ENCODE data around the gene FAM3A. TPM values are rescaled to one million over a fixed set of nuclear protein-coding genes. Genes with fewer than 3 reads are reported as not detected.
A peak's percentile ranks its signal among the peaks of the same experiment; 100 is the strongest.
"Not testable (repeated sequence)": the region's sequence is repeated elsewhere in the genome, so short reads cannot be mapped to it uniquely, and the experiment has no call there.

Gene FAM3A, protein sequence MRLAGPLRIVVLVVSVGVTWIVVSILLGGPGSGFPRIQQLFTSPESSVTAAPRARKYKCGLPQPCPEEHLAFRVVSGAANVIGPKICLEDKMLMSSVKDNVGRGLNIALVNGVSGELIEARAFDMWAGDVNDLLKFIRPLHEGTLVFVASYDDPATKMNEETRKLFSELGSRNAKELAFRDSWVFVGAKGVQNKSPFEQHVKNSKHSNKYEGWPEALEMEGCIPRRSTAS
- total RNA-seq (10 to 100 TPM; 28.4 to 29.4 TPM), polyA plus RNA-seq (29.6 TPM)

DNA sequence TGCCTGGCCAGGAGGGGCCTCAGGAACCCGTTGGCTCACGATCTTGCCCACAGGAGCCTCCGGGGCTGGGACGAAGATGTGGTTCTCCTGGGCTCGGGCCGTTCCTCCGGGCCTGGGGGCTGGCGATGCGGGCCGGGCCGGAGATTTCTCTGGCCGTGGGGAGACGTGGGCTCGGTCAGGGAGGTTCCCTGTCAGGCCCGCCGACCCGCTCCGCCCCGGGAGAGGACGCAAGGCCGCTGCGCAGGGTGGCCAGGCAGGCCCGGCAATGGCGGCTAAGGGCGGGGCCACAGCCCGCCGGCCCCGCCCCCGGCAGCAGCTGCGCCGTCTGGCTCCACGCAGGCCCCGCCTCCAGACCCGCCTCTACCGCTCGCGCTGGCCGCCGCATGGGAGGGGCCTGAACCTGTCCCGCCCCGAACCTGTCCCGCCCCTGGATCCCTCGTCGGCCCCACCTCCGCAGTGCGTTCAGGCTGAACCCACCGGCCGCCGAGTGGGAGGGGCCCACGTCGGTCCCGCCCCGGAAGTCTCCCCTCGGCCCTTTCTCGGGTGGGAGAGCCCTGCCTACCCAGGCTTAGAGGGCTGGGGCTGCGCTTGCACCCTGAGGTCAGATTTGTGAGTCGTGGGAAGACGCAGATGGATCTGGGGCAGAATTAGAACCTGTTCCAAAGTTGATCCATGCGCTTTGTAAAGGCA, at the start of gene FAM3A:
Gene FAM3A, minus strand, starts transcription at position 267 of the 690 bp plus-strand sequence. CDS start 460 bp downstream, outside the sequence.
- POLR2A ChIA-PET: interaction anchor here (0.6 to 2.6 kb wide), 6 partner anchors 10 to 588 kb away, joined by 3 to 16 read pairs (median 3); partner anchors contain the start of gene SLC10A3
- Histone ChIP-seq H3K4me3 (ENCODE audit: low read length) (peak within 1 kb of the TSS; percentile 67), H3K4me1 (ENCODE audit: insufficient read depth, low read length) (peaks cover 25% of the 10 kb centered on the region), H3K9me3 (ENCODE audit: low read length) (no peaks in the 10 kb centered on the region), H3K36me3 (ENCODE audit: insufficient read depth, low read length) (no peaks in the 10 kb centered on the region), H3K27ac (ENCODE audit: low read depth, low read length) (peak within 1 kb of the TSS; percentile 67), H3K27me3 (ENCODE audit: insufficient read depth, low read length, poor library complexity, severe bottlenecking) (no peaks in the 10 kb centered on the region)
- peak within 1 kb of the TSS; percentile 80 to 91 (median 86) for H3K4me3 Mint-ChIP-seq
- H3K27ac Mint-ChIP-seq: peak within 1 kb of the TSS; percentile 87 to 97 (median 92)
- peaks cover 0 to 3% of the 10 kb centered on the region in 2 donors for H3K27me3 Mint-ChIP-seq
- peak; percentile 88 to 95 (median 89) for DNase-seq
- no peaks in the 10 kb centered on the region for H3K9me3 Mint-ChIP-seq
- H3K36me3 Mint-ChIP-seq: peaks cover 0 to 3% (median 0%) of the 10 kb centered on the region in 3 donors
- CTCF ChIA-PET: interaction anchor here (1.2 to 1.4 kb wide), 3 partner anchors 11 to 117 kb away, joined by 3 to 4 read pairs (median 3); no protein-coding TSS in a partner anchor
- H3K4me1 Mint-ChIP-seq: peaks cover 19 to 32% (median 23%) of the 10 kb centered on the region in 3 donors

DNA sequence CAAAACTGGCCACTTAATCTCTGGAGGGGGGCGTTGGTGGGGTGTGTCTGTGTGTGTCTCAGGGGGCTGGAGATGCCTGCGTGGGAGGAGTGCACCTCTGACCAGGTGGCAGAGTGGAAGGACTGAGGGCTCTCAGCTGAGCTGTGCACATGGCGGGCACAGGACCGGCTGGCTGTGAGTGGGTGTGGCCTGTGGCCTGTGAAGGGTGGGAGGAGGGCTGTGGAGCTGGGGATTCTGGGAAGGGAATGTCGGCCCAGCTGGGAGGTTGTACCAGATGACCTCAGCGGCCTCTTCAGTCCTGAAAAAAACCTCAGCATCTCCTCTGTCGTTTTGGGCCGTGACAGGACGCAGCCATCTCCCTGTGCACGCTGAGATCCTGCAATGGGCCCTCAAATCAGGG, 46.3 kb upstream of the FAM3A start:
- H3K9me3 ChIP-seq (ENCODE audit: low read length); H3K36me3 ChIP-seq (ENCODE audit: insufficient read depth, low read length); H3K36me3 Mint-ChIP-seq; CTCF ChIA-PET; H3K4me1 Mint-ChIP-seq; POLR2A ChIA-PET; H3K27ac Mint-ChIP-seq; H3K4me1 ChIP-seq (ENCODE audit: insufficient read depth, low read length); H3K27me3 ChIP-seq (ENCODE audit: insufficient read depth, low read length, poor library complexity, severe bottlenecking); H3K4me3 ChIP-seq (ENCODE audit: low read length); DNase-seq; H3K27ac ChIP-seq (ENCODE audit: low read depth, low read length); H3K9me3 Mint-ChIP-seq; H3K4me3 Mint-ChIP-seq; H3K27me3 Mint-ChIP-seq: not testable (repeated sequence)

DNA sequence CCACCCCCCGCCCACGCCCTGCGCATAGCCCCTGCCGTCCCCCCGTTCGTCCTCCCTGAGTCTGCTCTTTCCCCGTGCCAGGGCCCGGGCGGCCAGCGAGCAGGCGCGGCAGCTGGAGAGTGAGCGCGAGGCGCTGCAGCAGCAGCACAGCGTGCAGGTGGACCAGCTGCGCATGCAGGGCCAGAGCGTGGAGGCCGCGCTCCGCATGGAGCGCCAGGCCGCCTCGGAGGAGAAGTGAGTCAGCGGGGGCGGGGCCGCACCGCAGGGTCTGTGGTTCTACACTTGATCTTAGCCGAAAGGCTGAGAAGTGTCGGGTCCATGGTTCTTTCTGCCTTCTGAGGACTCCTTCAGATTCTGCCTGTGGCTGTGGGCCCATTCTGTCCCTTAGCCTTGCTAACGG, 44.3 kb upstream of the FAM3A start:
- H3K36me3 Mint-ChIP-seq; H3K9me3 Mint-ChIP-seq; H3K4me3 ChIP-seq (ENCODE audit: low read length); DNase-seq; CTCF ChIA-PET; H3K27me3 ChIP-seq (ENCODE audit: insufficient read depth, low read length, poor library complexity, severe bottlenecking); H3K4me1 ChIP-seq (ENCODE audit: insufficient read depth, low read length); H3K27ac Mint-ChIP-seq; H3K4me1 Mint-ChIP-seq; H3K4me3 Mint-ChIP-seq; H3K36me3 ChIP-seq (ENCODE audit: insufficient read depth, low read length); H3K9me3 ChIP-seq (ENCODE audit: low read length); H3K27me3 Mint-ChIP-seq; POLR2A ChIA-PET; H3K27ac ChIP-seq (ENCODE audit: low read depth, low read length): not testable (repeated sequence)

DNA sequence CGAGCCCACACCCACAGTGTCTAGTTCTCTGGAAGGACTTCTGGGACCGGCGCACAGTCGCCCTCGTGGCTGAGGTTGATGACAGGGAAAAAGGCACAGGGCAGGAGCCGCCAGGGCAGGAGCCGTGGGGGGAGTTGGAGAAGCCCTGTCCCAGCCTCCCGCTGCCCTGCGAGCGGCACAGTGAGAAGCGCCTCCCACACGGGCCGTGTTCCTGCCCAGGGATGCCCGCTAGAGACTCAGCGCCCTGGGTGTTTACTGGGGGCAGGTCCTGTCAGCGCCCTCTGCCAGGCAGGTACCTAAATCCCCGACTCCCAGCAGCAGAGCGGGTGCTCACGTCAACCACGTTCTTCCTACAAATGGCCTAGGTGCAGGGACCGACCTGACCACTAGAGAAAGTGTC, 42.9 kb upstream of the FAM3A start:
- H3K9me3 ChIP-seq (ENCODE audit: low read length); H3K9me3 Mint-ChIP-seq; H3K4me1 Mint-ChIP-seq; H3K27me3 ChIP-seq (ENCODE audit: insufficient read depth, low read length, poor library complexity, severe bottlenecking); H3K27me3 Mint-ChIP-seq; POLR2A ChIA-PET; H3K27ac Mint-ChIP-seq; H3K27ac ChIP-seq (ENCODE audit: low read depth, low read length); H3K36me3 ChIP-seq (ENCODE audit: insufficient read depth, low read length); CTCF ChIA-PET; H3K4me1 ChIP-seq (ENCODE audit: insufficient read depth, low read length); H3K4me3 Mint-ChIP-seq; H3K4me3 ChIP-seq (ENCODE audit: low read length): not testable (repeated sequence)
- peaks cover 0 to 15% (median 0%) of the 10 kb centered on the region in 3 donors for H3K36me3 Mint-ChIP-seq
- peak in 1 of 5 donors; percentile 4 for DNase-seq

DNA sequence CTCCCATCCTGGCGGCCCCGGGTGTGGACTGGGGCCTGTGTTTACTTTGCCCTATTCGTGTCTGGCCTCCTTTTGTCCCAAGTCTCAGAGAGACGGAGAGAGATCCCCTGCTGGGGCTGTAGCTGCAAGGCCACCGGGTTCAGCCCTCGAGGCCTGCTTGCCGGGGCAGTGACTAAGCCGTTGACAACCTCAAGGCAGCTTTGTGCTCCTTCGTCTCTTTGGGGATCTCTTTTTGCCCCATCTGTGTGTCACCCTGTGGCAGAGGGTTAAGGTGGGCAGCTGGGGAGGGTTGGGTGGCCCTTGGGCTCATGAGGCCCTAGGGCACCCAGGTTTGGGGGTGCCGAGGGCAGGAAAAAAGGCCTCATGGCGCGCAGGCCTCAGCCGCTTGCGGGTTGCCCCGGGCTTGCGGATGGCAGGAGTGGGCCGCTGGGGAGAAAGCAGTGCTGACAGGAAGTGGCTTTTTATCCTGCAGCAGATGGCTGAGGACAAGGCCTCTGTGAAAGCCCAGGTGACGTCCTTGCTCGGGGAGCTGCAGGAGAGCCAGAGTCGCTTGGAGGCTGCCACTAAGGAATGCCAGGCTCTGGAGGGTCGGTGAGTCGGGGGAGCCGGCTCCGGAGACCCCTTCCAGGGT, 42.1 kb upstream of the FAM3A start:
- H3K9me3 Mint-ChIP-seq; H3K27me3 ChIP-seq (ENCODE audit: insufficient read depth, low read length, poor library complexity, severe bottlenecking); H3K4me1 ChIP-seq (ENCODE audit: insufficient read depth, low read length); POLR2A ChIA-PET; H3K9me3 ChIP-seq (ENCODE audit: low read length); H3K27me3 Mint-ChIP-seq; H3K27ac Mint-ChIP-seq; H3K4me3 ChIP-seq (ENCODE audit: low read length); H3K4me3 Mint-ChIP-seq; CTCF ChIA-PET; H3K27ac ChIP-seq (ENCODE audit: low read depth, low read length): not testable (repeated sequence)
- Mint-ChIP-seq H3K4me1 (peaks cover 5 to 12% (median 7%) of the 10 kb centered on the region in 3 donors), H3K36me3 (peaks cover 0 to 21% (median 0%) of the 10 kb centered on the region in 3 donors)
- peak in 1 of 5 donors; percentile 3 for DNase-seq
- peaks cover 13% of the 10 kb centered on the region for H3K36me3 ChIP-seq (ENCODE audit: insufficient read depth, low read length)

DNA sequence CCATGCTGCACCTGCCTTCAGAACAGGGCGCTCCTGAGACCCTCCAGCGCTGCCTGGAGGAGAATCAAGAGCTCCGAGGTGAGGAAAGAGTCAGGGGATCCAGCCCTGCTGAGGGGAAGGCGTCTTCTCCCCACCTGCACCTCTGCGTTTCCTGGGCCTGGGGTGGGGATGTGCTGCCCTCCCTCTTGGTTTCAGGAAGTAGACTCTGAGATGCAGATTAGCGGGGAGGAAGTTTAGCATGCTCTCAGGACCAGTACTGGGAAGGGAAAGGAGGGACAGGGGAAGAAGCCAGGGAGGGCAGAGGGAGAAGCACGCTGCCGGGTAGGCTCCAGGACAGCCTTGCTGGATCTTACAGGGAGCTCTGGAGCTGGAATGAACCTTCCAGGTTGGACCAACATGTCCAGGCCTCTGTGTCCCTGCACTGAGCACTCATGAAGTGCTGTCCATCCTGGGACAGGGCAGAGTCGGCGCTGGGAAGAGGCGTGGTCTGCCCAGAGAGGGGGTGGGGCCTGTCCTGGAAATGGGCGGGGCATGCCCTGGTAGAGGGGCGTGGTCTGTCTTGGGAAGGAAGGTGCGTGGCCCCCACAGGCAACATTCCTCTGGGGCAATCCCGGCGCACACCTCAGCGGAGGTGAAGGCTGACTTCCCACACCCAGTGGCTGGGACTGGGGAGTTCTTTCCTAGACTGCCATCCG, 36.2 kb upstream of the FAM3A start:
- Histone ChIP-seq H3K36me3 (ENCODE audit: insufficient read depth, low read length) (peaks cover 13% of the 10 kb centered on the region), H3K4me1 (ENCODE audit: insufficient read depth, low read length) (peaks cover 17% of the 10 kb centered on the region)
- peaks cover 25 to 45% (median 32%) of the 10 kb centered on the region in 3 donors for H3K4me1 Mint-ChIP-seq
- CTCF ChIA-PET; H3K27ac ChIP-seq (ENCODE audit: low read depth, low read length); H3K27me3 ChIP-seq (ENCODE audit: insufficient read depth, low read length, poor library complexity, severe bottlenecking); H3K4me3 ChIP-seq (ENCODE audit: low read length); H3K9me3 Mint-ChIP-seq; H3K9me3 ChIP-seq (ENCODE audit: low read length); H3K27me3 Mint-ChIP-seq; DNase-seq: not testable (repeated sequence)
- H3K4me3 Mint-ChIP-seq: peak overlapping the region in 1 of 7 donors; percentile 78
- peak overlapping the region in 2 of 8 donors; percentile 38 to 70 for H3K27ac Mint-ChIP-seq
- peaks cover 0 to 52% (median 3%) of the 10 kb centered on the region in 3 donors for H3K36me3 Mint-ChIP-seq
- POLR2A ChIA-PET: interaction anchor here (0.6 kb wide), 1 partner anchor 146 kb away, joined by 5 read pairs; no protein-coding TSS in a partner anchor

DNA sequence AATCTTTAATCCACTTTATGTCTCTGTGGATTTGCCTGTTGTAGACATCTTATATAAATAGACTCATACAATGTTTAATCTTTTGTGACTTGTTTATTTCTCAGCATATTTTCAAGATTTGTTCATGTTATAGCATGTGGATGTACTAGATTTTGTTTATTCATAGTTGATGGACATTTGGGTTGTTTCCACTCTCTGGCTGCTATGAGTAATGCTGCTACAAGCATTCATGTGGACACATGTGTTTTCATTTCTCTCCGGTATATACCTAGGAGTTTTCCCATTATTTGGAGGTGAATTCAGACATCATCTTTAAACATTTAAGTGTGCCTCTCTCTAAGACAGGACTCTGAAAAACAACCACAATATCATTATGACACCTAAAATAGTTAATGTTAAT, 33.7 kb upstream of the FAM3A start:
- H3K4me1 ChIP-seq (ENCODE audit: insufficient read depth, low read length): peaks cover 32% of the 10 kb centered on the region

More for the DNA sequence above, 33.7 kb upstream of the FAM3A start:
- POLR2A ChIA-PET: no interaction called here
- DNase-seq: no peak
- Mint-ChIP-seq H3K9me3 (no peaks in the 10 kb centered on the region), H3K4me1 (peaks cover 30 to 54% (median 39%) of the 10 kb centered on the region in 3 donors), H3K36me3 (peaks cover 0 to 52% (median 3%) of the 10 kb centered on the region in 3 donors), H3K27me3 (peaks cover 0 to 5% of the 10 kb centered on the region in 2 donors), H3K27ac (peak overlapping the region; percentile 12 to 77 (median 32)), H3K4me3 (peak overlapping the region in 6 of 7 donors; percentile 50 to 87 (median 60))
- Histone ChIP-seq H3K36me3 (ENCODE audit: insufficient read depth, low read length) (peaks cover 8% of the 10 kb centered on the region), H3K9me3 (ENCODE audit: low read length) (no peaks in the 10 kb centered on the region), H3K4me3 (ENCODE audit: low read length) (no peak overlapping the region), H3K27ac (ENCODE audit: low read depth, low read length) (no peak overlapping the region), H3K27me3 (ENCODE audit: insufficient read depth, low read length, poor library complexity, severe bottlenecking) (no peaks in the 10 kb centered on the region)
- CTCF ChIA-PET: no interaction called here

Measured in CD8-positive, alpha-beta memory T cell (primary cell).